GM19351 (cell line): ENCODE results near the gene CNBD2.
A peak's percentile ranks its signal among the peaks of the same experiment; 100 is the strongest.
"Not testable (repeated sequence)": the region's sequence is repeated elsewhere in the genome, so short reads cannot be mapped to it uniquely, and the experiment has no call there.

Experiments used
- ATAC-seq: cut with Tn5 transposase; IDR thresholded peaks from one replicate; pipeline ENCODE4 v1.9.1; 2021; ENCODE audit warnings: mild to moderate bottlenecking, moderate library complexity; ENCODE audit not compliant: unreplicated experiment

Gene CNBD2

GRCh38 chr20:35967979-35968640, at the start of gene CNBD2:
TSS of gene CNBD2 (plus strand) at chr20:35968590. CDS start at chr20:35968763, 173 bp downstream.
- ATAC-seq = no peak

GRCh38 chr20:35920523-35920922, 47.9 kb upstream of the CNBD2 start:
- no peak for ATAC-seq

GRCh38 chr20:35929301-35929700, 39.1 kb upstream of the CNBD2 start:
- no peak for ATAC-seq

GRCh38 chr20:35934050-35934449, 34.3 kb upstream of the CNBD2 start:
- ATAC-seq = no peak

GRCh38 chr20:35939264-35939663, 29.1 kb upstream of the CNBD2 start:
- ATAC-seq = no peak

GRCh38 chr20:35941620-35942019, 26.8 kb upstream of the CNBD2 start:
- ATAC-seq = no peak

- no peak for ATAC-seq
Observed at GRCh38 chr20:35942243-35942642, 26.1 kb upstream of the CNBD2 start.

GRCh38 chr20:35947489-35947888, 20.9 kb upstream of the CNBD2 start:
- ATAC-seq = no peak

- no peak for ATAC-seq
Observed at GRCh38 chr20:35947907-35948306, 20.5 kb upstream of the CNBD2 start.

- no peak for ATAC-seq
Observed at GRCh38 chr20:35950093-35950492, 18.3 kb upstream of the CNBD2 start.

- not testable (repeated sequence) for ATAC-seq
Observed at GRCh38 chr20:35952080-35952479, 16.3 kb upstream of the CNBD2 start.

- no peak for ATAC-seq
Observed at GRCh38 chr20:35952480-35953386, 15.7 kb upstream of the CNBD2 start.

GRCh38 chr20:35953387-35954199, 14.8 kb upstream of the CNBD2 start:
- peak; percentile 24 for ATAC-seq

GRCh38 chr20:35954200-35954906, 14.0 kb upstream of the CNBD2 start, which contains the start of gene SCAND1:
TSS of gene SCAND1 (minus strand) at chr20:35954502. CDS start at chr20:35954284, 218 bp downstream.
- ATAC-seq = peak; percentile 89

GRCh38 chr20:35954907-35955251, 13.5 kb upstream of the CNBD2 start:
- ATAC-seq = no peak

GRCh38 chr20:35956616-35957015, 11.8 kb upstream of the CNBD2 start:
- no peak for ATAC-seq

GRCh38 chr20:35959291-35959690, 9.1 kb upstream of the CNBD2 start:
- not testable (repeated sequence) for ATAC-seq

GRCh38 chr20:35963878-35964277, 4.5 kb upstream of the CNBD2 start:
- no peak for ATAC-seq

- no peak for ATAC-seq
Observed at GRCh38 chr20:35968930-35969329, 540 bp downstream of the CNBD2 start.

GRCh38 chr20:35971981-35972380, 3.6 kb downstream of the CNBD2 start:
- ATAC-seq = no peak

GRCh38 chr20:35972462-35972861, 4.1 kb downstream of the CNBD2 start:
- ATAC-seq = no peak
